Stimulated activated naive B cell treated with anti-CD40 and anti-IgM and Interleukin-4, amounts not matched to agents 10 μg/mL and 1 μg/mL and 100 μg/mL, for 72 hours (primary cell): ENCODE measurements around the gene TMEM250.

Source experiments
- ATAC-seq, 2 donors: fragments of 150-1000 bp; cut with Tn5 transposase; replicated peaks; 2 replicates each; pipeline ENCODE4 v1.10.0; 2021; ENCODE audit warnings: moderate library complexity in 1 of 2
- DNase-seq: peaks from one replicate; pipeline ENCODE4 v3.0.0; 2021
- H3K27ac Mint-ChIP-seq: one replicate; pipeline ENCODE4 v1.8.0; 2022; ENCODE audit warnings: mild to moderate bottlenecking, mixed read lengths
- H3K27me3 Mint-ChIP-seq, 2 donors: one replicate each; pipeline ENCODE4 v1.8.0; 2022; ENCODE audit warnings: mixed read lengths in 2 of 2
- H3K36me3 Mint-ChIP-seq, 2 donors: one replicate each; pipeline ENCODE4 v1.8.0; 2022; ENCODE audit warnings: mixed read lengths in 2 of 2, mild to moderate bottlenecking in 1 of 2
- H3K4me1 Mint-ChIP-seq, 2 donors: one replicate each; pipeline ENCODE4 v1.8.0; 2022; ENCODE audit warnings: mixed read lengths in 2 of 2, mild to moderate bottlenecking in 1 of 2
- H3K4me3 Mint-ChIP-seq, 2 donors: one replicate each; pipeline ENCODE4 v1.8.0; 2022; ENCODE audit warnings: mild to moderate bottlenecking in 2 of 2, mixed read lengths in 2 of 2, moderate library complexity in 1 of 2
- H3K9me3 Mint-ChIP-seq, 2 donors: one replicate each; pipeline ENCODE4 v1.8.0; 2022; ENCODE audit warnings: mixed read lengths in 2 of 2, mild to moderate bottlenecking in 1 of 2

TMEM250 gene

GRCh38 chr9:136093346-136093986 is 25.2 kb downstream of the TMEM250 start:
- no peaks in the 10 kb centered on the region for H3K36me3 Mint-ChIP-seq

GRCh38 chr9:136092741-136093140 is 25.9 kb downstream of the TMEM250 start:
- Mint-ChIP-seq H3K27me3 (peaks cover 35 to 58% of the 10 kb centered on the region in 2 donors), H3K4me3 (peak overlapping the region in 1 of 2 donors; percentile 46), H3K36me3 (no peaks in the 10 kb centered on the region), H3K4me1 (peaks cover 0 to 11% of the 10 kb centered on the region in 2 donors), H3K9me3 (no peaks in the 10 kb centered on the region), H3K27ac (no peak overlapping the region)
- no peak for DNase-seq
- ATAC-seq = no peak

More at GRCh38 chr9:136093346-136093986, 25.2 kb downstream of the TMEM250 start:
- Mint-ChIP-seq H3K27me3 (peaks cover 42 to 58% of the 10 kb centered on the region in 2 donors), H3K9me3 (no peaks in the 10 kb centered on the region), H3K4me3 (peak overlapping the region; percentile 48 to 81), H3K4me1 (peaks cover 2 to 11% of the 10 kb centered on the region in 2 donors), H3K27ac (no peak overlapping the region)
- ATAC-seq (no peak), DNase-seq (no peak)

DNA sequence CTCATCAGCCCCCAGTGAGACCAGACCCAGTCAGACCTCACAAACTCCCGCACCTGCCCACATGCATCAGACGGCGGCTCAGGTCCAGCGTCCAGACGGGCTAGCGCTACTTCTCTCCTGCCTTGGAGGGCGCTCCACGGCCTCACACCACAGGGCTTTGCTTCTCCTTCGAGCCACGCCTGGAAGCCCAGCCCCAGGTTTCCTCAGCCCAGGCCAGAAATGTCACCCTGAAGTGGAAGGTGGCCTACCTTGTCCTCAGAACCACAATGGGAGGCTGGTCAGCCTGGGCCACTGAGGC is 26.4 kb downstream of the TMEM250 start:
- H3K27me3 Mint-ChIP-seq = peaks cover 30 to 58% of the 10 kb centered on the region in 2 donors
- no peak overlapping the region for H3K27ac Mint-ChIP-seq
- peaks cover 0 to 11% of the 10 kb centered on the region in 2 donors for H3K4me1 Mint-ChIP-seq
- no peaks in the 10 kb centered on the region for H3K36me3 Mint-ChIP-seq
- no peaks in the 10 kb centered on the region for H3K9me3 Mint-ChIP-seq
- H3K4me3 Mint-ChIP-seq = no peak overlapping the region
- no peak for DNase-seq
- ATAC-seq = no peak

DNA sequence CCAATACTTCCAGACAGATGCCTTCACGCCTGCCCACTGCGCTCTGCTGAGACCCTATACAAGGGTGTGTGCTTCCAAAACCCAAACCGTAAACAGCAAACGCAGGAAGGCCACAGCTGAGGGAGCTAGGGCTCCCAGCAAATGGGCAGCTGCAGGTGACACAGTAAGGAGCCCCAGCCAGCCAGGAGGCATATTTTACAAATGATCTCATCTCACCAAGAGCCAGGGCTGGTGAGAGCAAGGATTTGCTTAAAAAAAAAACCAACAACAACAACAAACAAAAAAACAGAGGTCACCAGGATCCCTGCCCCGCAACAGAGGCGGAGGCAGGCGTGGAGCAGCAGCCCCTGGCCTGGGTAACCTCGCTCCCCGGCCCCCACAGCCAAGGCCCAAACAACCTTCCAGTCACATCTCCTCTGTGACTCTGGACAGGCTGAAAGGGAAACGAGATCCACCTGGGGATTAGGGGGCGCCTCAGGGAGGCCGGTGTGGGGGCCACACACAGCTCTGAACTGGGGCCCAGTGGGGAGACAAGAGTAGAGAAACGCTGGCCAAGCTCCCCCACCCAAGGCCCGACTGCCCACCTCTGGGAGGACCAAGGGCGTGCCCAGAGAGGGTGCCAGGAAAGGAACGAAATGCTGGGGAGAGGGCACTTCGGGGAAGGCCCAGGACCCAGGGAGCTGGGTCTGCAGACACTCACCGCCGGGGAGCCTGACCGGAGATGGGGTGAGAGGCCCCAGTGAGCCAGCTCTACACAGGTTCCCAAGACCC is 26.9 kb downstream of the TMEM250 start:
- peaks cover 0 to 11% of the 10 kb centered on the region in 2 donors for H3K4me1 Mint-ChIP-seq
- H3K4me3 Mint-ChIP-seq = no peak overlapping the region
- no peaks in the 10 kb centered on the region for H3K9me3 Mint-ChIP-seq
- H3K27ac Mint-ChIP-seq = no peak overlapping the region
- H3K27me3 Mint-ChIP-seq = peaks cover 33 to 60% of the 10 kb centered on the region in 2 donors
- H3K36me3 Mint-ChIP-seq = no peaks in the 10 kb centered on the region
- ATAC-seq (no peak), DNase-seq (no peak)

DNA sequence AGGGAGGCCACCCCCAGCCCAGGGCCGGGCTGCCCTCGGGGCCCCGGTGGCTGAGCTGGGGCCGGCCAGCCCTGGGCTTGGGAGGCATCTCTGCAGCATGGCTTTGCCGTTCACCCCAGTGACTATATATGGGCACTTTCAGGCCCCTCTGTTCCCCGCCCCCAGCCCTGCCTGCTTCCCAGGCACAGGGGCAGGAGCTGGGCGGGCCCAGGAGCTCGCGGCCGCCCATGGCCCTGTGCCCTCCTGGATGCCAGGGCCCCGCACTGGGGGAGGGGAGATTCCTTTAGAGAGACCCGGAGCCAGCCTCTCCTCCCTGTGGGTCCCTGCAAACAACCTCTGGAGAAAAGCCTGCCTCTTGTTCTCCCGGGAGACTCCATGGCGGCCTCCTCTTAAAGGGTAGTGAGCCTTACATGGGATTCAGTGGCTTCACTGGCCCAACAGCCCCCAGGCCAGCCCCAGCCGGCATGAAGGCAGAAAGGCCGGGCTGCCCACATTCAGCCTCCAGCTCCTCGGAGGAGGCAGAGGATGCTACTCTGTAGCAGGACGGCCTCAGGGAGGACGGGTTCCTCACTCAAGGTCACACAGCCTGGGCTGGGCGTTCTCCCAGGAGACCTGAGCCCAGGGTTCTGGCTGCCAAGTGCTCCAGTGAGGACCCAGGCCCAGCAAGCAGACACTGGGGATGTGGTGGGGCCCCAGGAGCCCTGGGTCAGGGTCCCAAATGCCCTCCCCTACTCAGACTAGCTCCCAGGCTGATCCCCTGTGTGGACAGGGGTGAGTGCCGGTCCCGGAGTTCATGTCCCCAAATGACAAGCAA is 27.7 kb downstream of the TMEM250 start:
- Mint-ChIP-seq H3K27ac (no peak overlapping the region), H3K4me1 (peaks cover 0 to 11% of the 10 kb centered on the region in 2 donors), H3K36me3 (no peaks in the 10 kb centered on the region), H3K27me3 (peaks cover 32 to 59% of the 10 kb centered on the region in 2 donors), H3K9me3 (no peaks in the 10 kb centered on the region), H3K4me3 (no peak overlapping the region)
- DNase-seq (no peak), ATAC-seq (no peak)

GRCh38 chr9:136090056-136090735 is 28.5 kb downstream of the TMEM250 start:
- Mint-ChIP-seq H3K27ac (no peak overlapping the region), H3K36me3 (no peaks in the 10 kb centered on the region), H3K4me3 (no peak overlapping the region), H3K9me3 (no peaks in the 10 kb centered on the region), H3K27me3 (peaks cover 32 to 59% of the 10 kb centered on the region in 2 donors), H3K4me1 (peaks cover 0 to 11% of the 10 kb centered on the region in 2 donors)
- no peak for DNase-seq
- ATAC-seq = no peak

DNA sequence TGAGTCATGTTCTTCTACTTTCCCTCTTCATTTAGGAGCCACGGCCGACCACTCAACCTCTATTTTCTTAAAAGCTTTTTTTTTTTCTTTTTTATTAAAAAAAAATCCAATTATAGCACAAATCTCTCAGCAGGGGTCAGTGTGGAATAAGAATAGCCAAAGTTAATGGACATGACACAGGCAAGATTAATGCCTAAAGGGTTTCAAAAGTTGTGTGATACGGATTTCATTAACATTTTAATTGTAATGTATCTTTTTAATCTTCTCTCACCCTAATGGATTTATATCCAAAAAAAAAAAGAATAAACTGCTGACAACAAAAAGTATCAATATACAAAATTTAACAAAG is 29.0 kb downstream of the TMEM250 start:
- Mint-ChIP-seq H3K4me1 (peaks cover under 1 to 12% of the 10 kb centered on the region in 2 donors), H3K27me3 (peaks cover 32 to 60% of the 10 kb centered on the region in 2 donors), H3K36me3 (no peaks in the 10 kb centered on the region), H3K4me3 (no peak overlapping the region), H3K9me3 (no peaks in the 10 kb centered on the region), H3K27ac (no peak overlapping the region)
- ATAC-seq = no peak
- no peak for DNase-seq

DNA sequence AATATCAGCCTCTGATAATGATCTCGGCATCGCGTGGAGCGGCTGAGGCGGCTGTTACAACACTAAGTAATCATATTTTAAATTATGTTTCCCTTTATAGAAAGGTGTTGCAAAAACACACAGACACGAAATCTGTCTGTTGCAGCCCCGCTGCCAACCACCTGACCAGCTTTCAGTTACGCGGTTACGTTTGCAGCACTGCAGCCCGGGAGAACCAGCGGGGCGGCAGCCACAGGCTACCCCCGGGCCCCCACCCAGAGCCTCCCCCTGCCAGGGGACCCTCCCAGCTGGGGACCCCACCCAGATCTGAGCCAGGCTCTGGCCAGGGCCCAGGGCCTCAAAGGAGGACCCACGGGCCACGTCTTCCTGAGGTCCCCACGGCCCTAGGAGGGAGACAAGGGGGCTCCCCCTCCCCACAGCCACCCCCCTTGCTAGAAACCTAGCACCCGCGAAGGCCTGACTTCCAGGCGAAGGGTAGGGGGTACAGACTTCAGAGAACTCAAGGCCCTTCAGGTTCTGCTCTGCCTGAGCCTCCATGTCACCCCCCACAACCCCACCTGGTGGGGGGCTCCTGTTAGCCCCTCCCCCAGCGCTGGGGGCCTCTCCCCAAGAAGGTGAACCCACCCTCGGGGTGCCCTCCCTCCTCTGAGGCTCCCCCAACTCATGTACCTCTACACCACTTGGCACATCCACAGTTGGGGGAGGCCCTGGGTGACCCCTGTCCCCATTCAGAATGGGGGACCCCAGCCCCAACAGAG is 29.6 kb downstream of the TMEM250 start:
- ATAC-seq = no peak
- H3K9me3 Mint-ChIP-seq = no peaks in the 10 kb centered on the region
- H3K27ac Mint-ChIP-seq = no peak overlapping the region
- DNase-seq = no peak
- peaks cover 32 to 61% of the 10 kb centered on the region in 2 donors for H3K27me3 Mint-ChIP-seq
- peaks cover 5 to 13% of the 10 kb centered on the region in 2 donors for H3K4me1 Mint-ChIP-seq
- no peak overlapping the region for H3K4me3 Mint-ChIP-seq
- no peaks in the 10 kb centered on the region for H3K36me3 Mint-ChIP-seq

DNA sequence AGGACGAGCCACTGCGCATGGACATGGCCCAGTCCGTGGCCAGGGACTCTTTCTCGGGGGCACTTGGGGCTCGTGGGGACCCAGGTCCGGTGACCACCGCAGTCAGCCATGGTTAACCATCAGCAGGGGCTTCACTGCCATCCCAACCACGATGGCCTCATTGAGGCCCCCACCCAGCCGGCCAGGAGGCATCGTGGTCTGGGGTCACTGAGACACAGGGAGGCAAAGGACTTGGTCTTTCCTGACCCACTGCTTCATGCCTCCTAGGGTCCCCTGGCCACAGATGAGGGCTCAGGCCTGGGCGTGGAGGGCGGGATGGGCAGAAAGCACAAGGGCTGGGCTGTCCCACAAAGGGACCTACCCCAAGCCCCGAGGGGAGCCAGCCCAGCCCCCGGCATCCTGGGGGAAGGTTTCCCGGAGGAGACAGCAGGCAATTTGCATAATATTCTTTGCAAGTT is 30.2 kb downstream of the TMEM250 start:
- no peak for ATAC-seq
- peaks cover 27 to 56% of the 10 kb centered on the region in 2 donors for H3K27me3 Mint-ChIP-seq
- no peak overlapping the region for H3K4me3 Mint-ChIP-seq
- H3K27ac Mint-ChIP-seq = no peak overlapping the region
- peaks cover 5 to 7% of the 10 kb centered on the region in 2 donors for H3K4me1 Mint-ChIP-seq
- DNase-seq = no peak
- H3K9me3 Mint-ChIP-seq = no peaks in the 10 kb centered on the region
- H3K36me3 Mint-ChIP-seq = no peaks in the 10 kb centered on the region

DNA sequence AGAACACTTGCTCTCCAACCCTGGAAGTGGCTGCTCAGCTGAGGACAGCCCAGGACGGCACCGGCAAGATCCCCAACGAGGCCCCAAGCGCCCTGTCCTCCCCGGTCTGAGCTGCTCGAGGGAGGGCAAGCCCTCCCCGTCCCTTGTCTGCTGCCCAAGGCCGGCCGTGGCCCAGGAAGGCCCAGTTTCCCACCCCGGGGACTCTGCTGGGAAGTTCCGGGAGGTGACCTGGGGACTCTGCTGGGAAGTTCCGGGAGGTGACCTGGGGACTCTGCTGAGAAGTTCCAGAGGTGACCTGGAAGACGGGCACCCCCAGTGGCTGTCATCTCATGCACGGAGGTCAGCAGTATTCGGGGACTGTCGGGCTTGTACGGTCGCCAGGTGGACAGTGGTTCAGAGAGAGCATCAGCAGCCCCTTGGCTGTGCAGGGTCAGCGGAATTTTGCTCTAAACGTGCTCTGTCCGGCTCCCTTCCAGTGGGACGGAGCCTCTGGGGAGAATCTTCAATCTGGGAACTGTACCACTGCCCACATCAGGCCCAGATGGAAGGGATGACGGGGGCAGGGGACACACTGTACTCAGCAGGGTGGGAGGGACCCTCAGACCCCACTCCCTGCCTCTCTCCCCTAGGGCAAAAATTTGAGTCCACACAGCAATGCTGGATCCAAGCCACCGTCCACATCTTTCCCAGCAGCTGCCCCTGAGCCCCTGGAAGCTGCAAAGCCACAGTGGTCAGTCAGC is 30.8 kb downstream of the TMEM250 start:
- Mint-ChIP-seq H3K36me3 (no peaks in the 10 kb centered on the region), H3K9me3 (no peaks in the 10 kb centered on the region), H3K27me3 (peaks cover 23 to 50% of the 10 kb centered on the region in 2 donors), H3K4me3 (no peak overlapping the region), H3K4me1 (peaks cover 5 to 6% of the 10 kb centered on the region in 2 donors), H3K27ac (no peak overlapping the region)
- DNase-seq = no peak
- no peak for ATAC-seq

GRCh38 chr9:136086951-136087740 is 31.5 kb downstream of the TMEM250 start:
- DNase-seq (no peak), ATAC-seq (no peak)
- Mint-ChIP-seq H3K9me3 (no peaks in the 10 kb centered on the region), H3K27me3 (peaks cover 20 to 45% of the 10 kb centered on the region in 2 donors), H3K4me3 (no peak overlapping the region), H3K4me1 (peaks cover 5 to 6% of the 10 kb centered on the region in 2 donors), H3K27ac (no peak overlapping the region), H3K36me3 (no peaks in the 10 kb centered on the region)

- Mint-ChIP-seq H3K36me3 (no peaks in the 10 kb centered on the region), H3K4me3 (no peak overlapping the region), H3K4me1 (peaks cover 5 to 6% of the 10 kb centered on the region in 2 donors), H3K27me3 (peaks cover 14 to 37% of the 10 kb centered on the region in 2 donors), H3K9me3 (no peaks in the 10 kb centered on the region), H3K27ac (no peak overlapping the region)
- DNase-seq = no peak
- no peak for ATAC-seq
Measured at GRCh38 chr9:136086213-136086881, 32.3 kb downstream of the TMEM250 start.
